22Rv1 (cell line): ENCODE measurements around the gene CPXM2.

Source experiments
- CTCF ChIP-seq: fragments of 450-650 bp; IDR thresholded peaks from 2 replicates; pipeline ENCODE4 v1.5.1; 2017; ENCODE audit warnings: mild to moderate bottlenecking
- ZFX ChIP-seq: fragments of 450-650 bp; IDR thresholded peaks from 2 replicates; pipeline ENCODE4 v1.6.1; 2017; ENCODE audit warnings: antibody characterized with exemption, borderline replicate concordance

DNA sequence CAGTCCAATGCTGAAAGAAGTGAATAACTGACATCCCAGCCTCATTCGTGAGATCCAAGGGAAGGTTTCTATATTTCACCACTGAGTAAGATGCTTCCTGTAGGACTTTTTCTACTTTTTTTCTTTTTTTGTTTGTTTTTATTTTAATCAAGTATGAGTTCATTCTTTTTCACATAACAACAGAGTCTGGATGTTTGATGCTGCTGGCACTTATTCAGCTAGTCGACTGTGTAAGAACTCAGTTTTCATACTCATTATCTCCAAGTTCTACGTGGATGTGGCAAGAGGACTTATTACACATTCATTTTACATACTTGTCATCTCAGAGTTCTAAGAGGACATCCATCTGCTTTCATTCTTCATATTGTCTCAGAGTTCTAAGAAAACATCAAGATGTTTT is 86.9 kb downstream of the CPXM2 start:
- TF ChIP-seq CTCF (no peak), ZFX (no peak)
